HepG2 (cell line): ENCODE data around the gene CDC26.

Experiments used
- CBX2 ChIP-seq, 2 experiments: fragments of 200-600 bp in 1 of 2; sonication (generic); formaldehyde crosslinking in 1 of 2; IDR thresholded peaks; 2 replicates each; pipeline versions ENCODE4 v1.7.0 to v1.8.1; 2018 to 2022; ENCODE audit warnings: low read depth in 2 of 2, low read length in 1 of 2, mild to moderate bottlenecking in 1 of 2, missing genetic modification reagents in 1 of 2
- SRSF4 ChIP-seq: fragments of 200-400 bp; formaldehyde crosslinking; IDR thresholded peaks from one replicate; pipeline ENCODE4 v1.6.1; 2018; ENCODE audit warnings: mild to moderate bottlenecking, low read depth, low read length, moderate library complexity; ENCODE audit not compliant: poor library complexity, severe bottlenecking

DNA sequence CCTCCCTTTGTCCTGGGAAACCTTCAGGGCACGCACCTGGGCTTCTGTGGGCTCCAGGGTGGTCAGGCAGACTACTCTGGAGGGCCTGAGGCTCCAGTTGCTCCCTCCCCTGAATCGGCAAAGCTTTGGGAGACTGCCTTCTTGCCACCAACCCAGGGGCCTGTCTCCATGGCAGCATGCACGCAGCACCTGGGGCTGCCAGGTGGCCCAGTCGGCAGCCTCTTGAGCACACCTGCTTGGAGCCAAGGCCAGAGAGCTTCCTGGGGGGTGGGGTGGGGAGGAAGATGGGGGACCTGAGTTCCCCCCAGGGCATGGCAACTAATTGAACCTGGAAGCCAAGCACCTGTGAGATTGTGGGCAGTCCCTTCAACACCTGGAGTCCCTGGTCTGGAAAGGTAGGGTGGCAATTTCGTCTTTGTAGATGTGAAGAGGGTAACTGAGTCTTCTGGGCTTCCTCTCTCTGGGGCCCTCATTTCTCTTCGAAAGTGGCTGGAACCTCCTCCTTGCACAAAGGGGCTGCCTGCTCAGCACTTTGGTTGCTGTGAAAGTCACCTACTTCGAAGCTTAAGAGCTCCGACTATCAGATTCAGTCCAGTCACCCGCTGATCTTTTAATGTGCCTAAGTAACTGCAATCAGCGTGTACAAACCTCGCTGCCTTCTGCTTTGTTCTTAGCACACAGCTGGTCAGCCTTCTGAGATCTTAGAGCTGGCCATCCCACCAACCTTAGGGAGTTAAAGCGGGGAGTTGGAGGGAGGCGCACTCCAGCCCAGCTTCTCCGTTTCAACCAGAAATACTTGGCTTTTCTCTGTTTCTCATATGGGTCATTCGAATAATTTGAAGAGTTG lies 23.8 kb upstream of the CDC26 start:
- no peak for TF ChIP-seq CBX2 (IDR thresholded peaks at IDR 0.05; ENCODE audit: low read depth, low read length)
- no peak for TF ChIP-seq CBX2 (CRISPR knock-in tag; IDR thresholded peaks at IDR 0.05; ENCODE audit: low read depth)
- no peak for TF ChIP-seq SRSF4
